Caco-2 (cell line): ENCODE results near the gene H3-3A. TPM values are rescaled to one million over a fixed set of nuclear protein-coding genes. Genes with fewer than 3 reads are reported as not detected.

ENCODE experiments used
- BruUV-seq: library from RNA; stranded (reverse); fragments of 400-500 nt; replicated peaks from 2 replicates; lab custom pipeline; 2021; lab: Mats Ljungman, UMichigan
- CTCF ChIA-PET: fragments of 300-600 bp; sonication (Branson Sonifier 250); formaldehyde crosslinking; loops from one replicate; lab custom pipeline; 2022; ENCODE audit warnings: antibody characterized with exemption; lab: Charles Lee
- POLR2A ChIA-PET: fragments of 300-600 bp; sonication (Branson Sonifier 250); formaldehyde crosslinking; loops from one replicate; lab custom pipeline; 2022; ENCODE audit warnings: antibody characterized with exemption; lab: Charles Lee
- DNase-seq, 2 experiments: peaks; one replicate each; pipeline versions ENCODE4 v3.0.0 to v3.0.0-alpha.2; 2020 to 2022
- H3K27me3 ChIP-seq: replicated peaks from 2 replicates; pipeline ENCODE4 v1.6.0; 2011; ENCODE audit warnings: low read length; ENCODE audit not compliant: control insufficient read depth, insufficient read depth
- H3K36me3 ChIP-seq: 2 replicates; pipeline ENCODE4 v1.5.1; 2011; ENCODE audit warnings: low read length; ENCODE audit not compliant: control insufficient read depth, insufficient read depth
- H3K4me1 ChIP-seq: fragments of 250-450 bp; sonication (Bioruptor Pico); 2 replicates; pipeline ENCODE4 v1.5.1; 2020; ENCODE audit warnings: mild to moderate bottlenecking
- H3K4me3 ChIP-seq: 2 replicates; pipeline ENCODE4 v1.5.1; 2011; ENCODE audit warnings: low read depth, mild to moderate bottlenecking, control low read depth, low read length
- H3K9me3 ChIP-seq: fragments of 250-450 bp; sonication (Bioruptor Pico); 2 replicates; pipeline ENCODE4 v1.5.1; 2020; ENCODE audit warnings: mild to moderate bottlenecking, moderate library complexity
- H3K27ac Mint-ChIP-seq: one replicate; pipeline ENCODE4 v1.8.0; 2022; ENCODE audit warnings: mixed read lengths; ENCODE audit not compliant: unreplicated experiment
- H3K27me3 Mint-ChIP-seq: one replicate; pipeline ENCODE4 v1.8.0; 2022; ENCODE audit warnings: mixed read lengths; ENCODE audit not compliant: insufficient read depth, unreplicated experiment
- H3K36me3 Mint-ChIP-seq: one replicate; pipeline ENCODE4 v1.8.0; 2022; ENCODE audit warnings: mild to moderate bottlenecking, mixed read lengths; ENCODE audit not compliant: insufficient read depth, unreplicated experiment
- H3K4me1 Mint-ChIP-seq: one replicate; pipeline ENCODE4 v1.8.0; 2022; ENCODE audit warnings: low read depth, mixed read lengths; ENCODE audit not compliant: unreplicated experiment
- H3K4me3 Mint-ChIP-seq: one replicate; pipeline ENCODE4 v1.8.0; 2022; ENCODE audit warnings: mild to moderate bottlenecking, moderate library complexity, mixed read lengths; ENCODE audit not compliant: unreplicated experiment
- H3K9me3 Mint-ChIP-seq: one replicate; pipeline ENCODE4 v1.8.0; 2022; ENCODE audit warnings: mixed read lengths; ENCODE audit not compliant: unreplicated experiment
- intact Hi-C: fragments of 100-400 bp; cut with micrococcal nuclease; formaldehyde crosslinking; loops from one replicate; pipeline ENCODE4 v1.10.0; 2022; ENCODE audit not compliant: unreplicated experiment
- total RNA-seq: library from RNA; stranded (reverse); gene quantifications from 2 replicates; pipeline ENCODE4 v1.2.3, GENCODE V29; 2022
- TF ChIP-seq, protein P1 (sequence below), 2 experiments: fragments of 200-600 bp in 1 of 2; IDR thresholded peaks; 1 replicate in 1 of 2; 2 replicates in 1 of 2; pipeline versions ENCODE4 v1.5.1 to v1.8.0; 2011 to 2022; ENCODE audit warnings: antibody characterized with exemption in 1 of 2, control low read depth in 1 of 2, inconsistent platforms in 1 of 2, low read depth in 1 of 2, low read length in 1 of 2, mild to moderate bottlenecking in 1 of 2, moderate library complexity in 1 of 2; ENCODE audit not compliant: insufficient read depth in 1 of 2, severe bottlenecking in 1 of 2, unreplicated experiment in 1 of 2

Gene H3-3A
- total RNA-seq, 1 experiment from 2014 or later: 512 TPM

DNA sequence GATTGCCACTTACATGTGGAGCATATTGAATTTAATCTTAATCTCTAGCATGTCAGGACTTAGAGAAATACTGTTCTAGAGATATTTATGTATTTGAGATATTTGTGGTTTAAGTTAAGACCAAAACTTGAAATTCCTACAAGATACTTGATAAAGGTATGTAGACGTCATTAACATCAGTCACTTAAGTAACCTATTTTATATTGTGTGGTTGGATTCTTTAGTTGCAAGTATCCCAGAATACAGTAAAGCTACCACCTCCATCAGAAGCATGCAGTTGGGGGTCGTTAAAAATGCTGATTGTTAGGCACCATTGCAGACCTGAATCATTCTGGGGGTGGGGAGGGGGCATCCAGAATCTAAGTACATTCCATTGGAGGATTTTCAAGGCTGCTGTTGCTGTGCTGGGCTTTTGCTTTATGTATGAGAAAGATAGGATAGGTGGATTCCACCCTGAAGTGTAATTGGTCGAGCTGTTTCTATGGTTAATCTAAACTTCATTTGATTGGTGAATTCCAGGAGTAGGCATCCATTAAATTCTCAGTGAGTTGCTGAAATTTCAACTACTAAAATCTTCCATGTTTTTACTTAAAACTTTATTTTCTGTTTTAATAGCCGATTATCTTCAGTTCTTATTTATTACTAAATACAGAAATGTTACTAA lies 4.0 kb downstream of the H3-3A start:
- peaks cover 9% of the 10 kb centered on the region for H3K4me1 ChIP-seq
- no peaks in the 10 kb centered on the region for H3K9me3 ChIP-seq
- Mint-ChIP-seq H3K27ac (no peak overlapping the region), H3K4me3 (no peak overlapping the region), H3K27me3 (no peaks in the 10 kb centered on the region), H3K4me1 (peaks cover 19% of the 10 kb centered on the region), H3K9me3 (no peaks in the 10 kb centered on the region), H3K36me3 (peaks cover 88% of the 10 kb centered on the region)
- ChIA-PET POLR2A (interaction anchor here (0.6 kb wide), 1 partner anchor 54 kb away, joined by 4 read pairs; no protein-coding TSS in a partner anchor), CTCF (interaction anchor here (1.3 kb wide), 1 partner anchor 17 kb away, joined by 3 read pairs; no protein-coding TSS in a partner anchor)
- no peak overlapping the region for H3K4me3 ChIP-seq
- TF ChIP-seq, protein P1, sequence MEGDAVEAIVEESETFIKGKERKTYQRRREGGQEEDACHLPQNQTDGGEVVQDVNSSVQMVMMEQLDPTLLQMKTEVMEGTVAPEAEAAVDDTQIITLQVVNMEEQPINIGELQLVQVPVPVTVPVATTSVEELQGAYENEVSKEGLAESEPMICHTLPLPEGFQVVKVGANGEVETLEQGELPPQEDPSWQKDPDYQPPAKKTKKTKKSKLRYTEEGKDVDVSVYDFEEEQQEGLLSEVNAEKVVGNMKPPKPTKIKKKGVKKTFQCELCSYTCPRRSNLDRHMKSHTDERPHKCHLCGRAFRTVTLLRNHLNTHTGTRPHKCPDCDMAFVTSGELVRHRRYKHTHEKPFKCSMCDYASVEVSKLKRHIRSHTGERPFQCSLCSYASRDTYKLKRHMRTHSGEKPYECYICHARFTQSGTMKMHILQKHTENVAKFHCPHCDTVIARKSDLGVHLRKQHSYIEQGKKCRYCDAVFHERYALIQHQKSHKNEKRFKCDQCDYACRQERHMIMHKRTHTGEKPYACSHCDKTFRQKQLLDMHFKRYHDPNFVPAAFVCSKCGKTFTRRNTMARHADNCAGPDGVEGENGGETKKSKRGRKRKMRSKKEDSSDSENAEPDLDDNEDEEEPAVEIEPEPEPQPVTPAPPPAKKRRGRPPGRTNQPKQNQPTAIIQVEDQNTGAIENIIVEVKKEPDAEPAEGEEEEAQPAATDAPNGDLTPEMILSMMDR (IDR thresholded peaks at IDR 0.05; ENCODE audit: insufficient read depth in 1 of 2, low read depth in 1 of 2, low read length in 1 of 2, severe bottlenecking in 1 of 2, unreplicated experiment in 1 of 2): no peak
- no peak for DNase-seq
- intact Hi-C loops: loop anchor here (10.0 kb wide), 1 partner anchor 118 kb away; the partner anchor contains the start of gene ACBD3
- no peaks in the 10 kb centered on the region for H3K27me3 ChIP-seq
- H3K36me3 ChIP-seq: no peaks in the 10 kb centered on the region; the same call in 1 of the 2 replicates
- BruUV-seq: no TSS peak

DNA sequence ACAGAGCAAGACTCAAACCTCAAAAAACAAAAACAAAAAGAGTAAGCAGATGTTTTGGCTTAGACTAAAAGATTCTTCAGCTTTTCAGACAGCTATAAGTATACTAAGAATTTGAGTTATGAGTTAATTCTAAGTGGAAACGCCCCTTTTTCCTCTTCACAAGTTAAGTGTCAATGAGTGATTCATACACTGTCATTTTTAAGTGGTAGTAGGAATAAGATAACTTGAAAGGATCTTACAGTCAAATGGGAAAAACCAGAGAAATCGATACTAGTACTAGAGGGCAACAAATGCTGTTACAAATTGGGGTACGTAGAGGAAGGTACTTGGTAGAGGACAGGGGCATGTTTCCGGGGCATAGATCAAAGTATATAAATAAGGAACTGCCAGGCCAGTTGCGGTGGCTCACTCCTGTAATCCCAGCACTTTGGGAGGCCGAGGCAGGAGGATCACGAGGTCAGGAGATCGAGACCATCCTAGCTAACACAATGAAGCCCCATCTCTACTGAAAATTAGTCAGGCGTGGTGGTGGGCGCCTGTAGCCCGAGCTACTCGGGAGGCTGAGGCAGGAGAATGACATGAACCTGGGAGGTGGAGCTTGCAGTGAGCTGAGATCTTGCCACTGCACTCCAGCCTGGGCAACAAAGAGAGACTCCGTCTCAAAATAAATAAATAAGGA lies 7.4 kb downstream of the H3-3A start:
- Histone ChIP-seq H3K36me3 (no peaks in the 10 kb centered on the region; the same call in 1 of the 2 replicates), H3K4me3 (no peak overlapping the region), H3K9me3 (no peaks in the 10 kb centered on the region), H3K4me1 (peaks cover 3% of the 10 kb centered on the region), H3K27me3 (no peaks in the 10 kb centered on the region)
- H3K4me3 Mint-ChIP-seq: no peak overlapping the region
- H3K9me3 Mint-ChIP-seq: no peaks in the 10 kb centered on the region
- ChIA-PET POLR2A (no interaction called here), CTCF (no interaction called here)
- TF ChIP-seq, protein P1 (IDR thresholded peaks at IDR 0.05; ENCODE audit: insufficient read depth in 1 of 2, low read depth in 1 of 2, low read length in 1 of 2, severe bottlenecking in 1 of 2, unreplicated experiment in 1 of 2): no peak
- DNase-seq: no peak
- intact Hi-C loops: loop anchor here (10.0 kb wide), 1 partner anchor 115 kb away; the partner anchor contains the start of gene ACBD3
- no peak overlapping the region for H3K27ac Mint-ChIP-seq
- no peaks in the 10 kb centered on the region for H3K27me3 Mint-ChIP-seq
- peaks cover 93% of the 10 kb centered on the region for H3K36me3 Mint-ChIP-seq
- no TSS peak for BruUV-seq
- peaks cover 13% of the 10 kb centered on the region for H3K4me1 Mint-ChIP-seq

DNA sequence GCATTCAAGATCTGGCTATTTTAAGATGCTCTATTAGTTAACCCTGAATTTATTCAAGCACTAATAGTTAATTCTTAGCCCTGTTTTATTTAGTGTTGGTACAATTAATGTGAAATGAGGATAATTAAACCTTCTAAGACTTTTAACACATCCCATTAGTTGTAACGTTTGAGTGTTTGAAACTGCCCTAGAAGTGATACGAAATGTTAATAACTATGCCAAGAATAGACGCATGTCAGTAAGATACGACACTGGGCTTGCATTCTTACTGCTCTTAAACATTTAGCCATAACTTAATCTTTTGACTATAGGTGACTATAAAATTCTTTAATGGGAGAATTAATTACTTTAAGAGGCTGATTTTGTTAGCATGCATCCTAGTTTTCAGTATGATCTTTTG lies 9.8 kb downstream of the H3-3A start:
- H3K27ac Mint-ChIP-seq: no peak overlapping the region
- TF ChIP-seq, protein P1 (IDR thresholded peaks at IDR 0.05; ENCODE audit: insufficient read depth in 1 of 2, low read depth in 1 of 2, low read length in 1 of 2, severe bottlenecking in 1 of 2, unreplicated experiment in 1 of 2): no peak
- intact Hi-C loops: no loop called here
- no peak overlapping the region for H3K4me3 ChIP-seq
- no peaks in the 10 kb centered on the region for H3K9me3 ChIP-seq
- no peaks in the 10 kb centered on the region; the same call in 1 of the 2 replicates for H3K36me3 ChIP-seq
- no peaks in the 10 kb centered on the region for H3K9me3 Mint-ChIP-seq
- H3K27me3 ChIP-seq: no peaks in the 10 kb centered on the region
- H3K4me1 ChIP-seq: no peaks in the 10 kb centered on the region
- H3K4me3 Mint-ChIP-seq: no peak overlapping the region
- ChIA-PET POLR2A (no interaction called here), CTCF (no interaction called here)
- no peaks in the 10 kb centered on the region for H3K27me3 Mint-ChIP-seq
- BruUV-seq: no TSS peak
- no peaks in the 10 kb centered on the region for H3K4me1 Mint-ChIP-seq
- DNase-seq: no peak
- peaks cover 77% of the 10 kb centered on the region for H3K36me3 Mint-ChIP-seq
